HepG2 (cell line): ENCODE data around the gene NUP214. TPM values are rescaled to one million over a fixed set of nuclear protein-coding genes. Genes with fewer than 3 reads are reported as not detected.

Experiments used
- ATAC-seq: fragments of 200-7000 bp; cut with Tn5 transposase; 3 replicates; pipeline ENCODE4 v1.9.1; 2020; ENCODE audit warnings: mild to moderate bottlenecking, moderate library complexity
- BruUV-seq: library from RNA; stranded (reverse); fragments of 400-500 nt; replicated peaks from 2 replicates; lab custom pipeline; 2021; lab: Mats Ljungman, UMichigan
- CTCF ChIA-PET: fragments of 300-600 bp; formaldehyde crosslinking; extraction: SDS; loops from one replicate; lab custom pipeline; 2021; ENCODE audit warnings: low total read pairs, inconsistent platforms, low intra/inter-chr PET ratio; lab: Yijun Ruan, JAX
- POLR2A ChIA-PET: fragments of 350-600 bp; sonication (Branson Sonifier 250); formaldehyde crosslinking; loops from one replicate; lab custom pipeline; 2020; ENCODE audit warnings: antibody characterized with exemption, inconsistent platforms; lab: Yijun Ruan, JAX
- DNase-seq: peaks from one replicate; pipeline ENCODE4 v3.0.0-alpha.2; 2015; ENCODE audit warnings: low spot score
- FAIRE-seq: peaks from 3 replicates; lab custom pipeline; 2011; peaks lifted over from hg19 to GRCh38; lab: Jason Lieb, UNC
- H2AFZ ChIP-seq: one replicate; pipeline ENCODE4 v1.6.1; 2011; ENCODE audit warnings: low read length, inconsistent platforms
- H3K27ac ChIP-seq: fragments of 300-600 bp; 3 replicates; pipeline ENCODE4 v1.8.0; 2011; ENCODE audit warnings: mixed run types, mild to moderate bottlenecking, mixed read lengths, low read length, inconsistent platforms; ENCODE audit not compliant: insufficient read depth; ENCODE audit errors: extremely low read length
- H3K27me3 ChIP-seq, 2 experiments: fragments of 200-600 bp in 1 of 2; 2 replicates in 1 of 2; 3 replicates in 1 of 2; pipeline versions ENCODE4 v1.6.0 to v1.8.0; 2011; ENCODE audit warnings: low read length in 2 of 2, mild to moderate bottlenecking in 2 of 2, moderate library complexity in 2 of 2, inconsistent platforms in 1 of 2; ENCODE audit not compliant: insufficient read depth in 2 of 2, control insufficient read depth in 1 of 2
- H3K36me3 ChIP-seq, 2 experiments: fragments of 200-600 bp in 1 of 2; replicated peaks in 1 of 2; 2 replicates in 1 of 2; 3 replicates in 1 of 2; pipeline versions ENCODE4 v1.5.1 to v1.8.0; 2011; ENCODE audit warnings: low read length in 2 of 2, inconsistent platforms in 1 of 2; ENCODE audit not compliant: insufficient read depth in 2 of 2, control insufficient read depth in 1 of 2
- H3K4me1 ChIP-seq: 2 replicates; pipeline ENCODE4 v1.5.1; 2012; ENCODE audit warnings: low read length, inconsistent platforms; ENCODE audit not compliant: insufficient read depth
- H3K4me2 ChIP-seq: 2 replicates; pipeline ENCODE4 v1.6.0; 2011; ENCODE audit warnings: low read depth, low read length, inconsistent platforms
- H3K4me3 ChIP-seq, 3 experiments: fragments of 200-600 bp in 1 of 3; sonication (generic), shearing (Covaris generic) in 1 of 3; replicated peaks in 1 of 3; 2 replicates each; pipeline ENCODE4 v1.5.1; 2011 to 2016; ENCODE audit warnings: low read length in 3 of 3, inconsistent platforms in 2 of 3, low read depth in 2 of 3, mild to moderate bottlenecking in 2 of 3, control low read depth in 1 of 3, mixed read lengths in 1 of 3; ENCODE audit not compliant: insufficient read depth in 1 of 3
- H3K79me2 ChIP-seq: one replicate; pipeline ENCODE4 v1.6.1; 2011; ENCODE audit warnings: low read length, inconsistent platforms; ENCODE audit not compliant: insufficient read depth
- H3K9ac ChIP-seq: 2 replicates; pipeline ENCODE4 v1.6.0; 2011; ENCODE audit warnings: mild to moderate bottlenecking, low read depth, low read length, inconsistent platforms; ENCODE audit not compliant: insufficient read depth
- H3K9me3 ChIP-seq: 2 replicates; pipeline ENCODE4 v1.5.1; 2012; ENCODE audit warnings: mild to moderate bottlenecking, low read length
- H4K20me1 ChIP-seq: 2 replicates; pipeline ENCODE4 v1.6.0; 2011; ENCODE audit warnings: inconsistent platforms, mild to moderate bottlenecking, low read length, moderate library complexity; ENCODE audit not compliant: insufficient read depth
- ARID2 ChIP-seq: sonication (generic); formaldehyde crosslinking; IDR thresholded peaks from 2 replicates; pipeline ENCODE4 v1.8.1; 2022; ENCODE audit warnings: mild to moderate bottlenecking, missing genetic modification reagents, borderline replicate concordance
- ATF2 ChIP-seq: sonication (generic); formaldehyde crosslinking; IDR thresholded peaks from 2 replicates; pipeline ENCODE4 v1.4.0; 2020; ENCODE audit warnings: missing genetic modification reagents
- BCL6 ChIP-seq: IDR thresholded peaks from 2 replicates; pipeline ENCODE4 v1.6.1; 2016; ENCODE audit warnings: missing genetic modification reagents, missing compliant biosample characterization
- CREM ChIP-seq, 2 experiments: sonication (generic) in 1 of 2; formaldehyde crosslinking in 1 of 2; IDR thresholded peaks; 2 replicates each; pipeline versions ENCODE4 v1.4.0 to v1.6.1; 2016 to 2020; ENCODE audit warnings: antibody characterized with exemption in 1 of 2, mild to moderate bottlenecking in 1 of 2, missing genetic modification reagents in 1 of 2
- FOXO1 ChIP-seq: sonication (generic); formaldehyde crosslinking; IDR thresholded peaks from 2 replicates; pipeline ENCODE4 v1.4.0; 2020; ENCODE audit warnings: missing genetic modification reagents
- GATAD2A ChIP-seq: IDR thresholded peaks from 2 replicates; pipeline ENCODE4 v1.6.1; 2016
- GMEB2 ChIP-seq: IDR thresholded peaks from 2 replicates; pipeline ENCODE4 v1.6.1; 2016; ENCODE audit warnings: missing biosample characterization, missing genetic modification reagents, low read depth
- HDAC2 ChIP-seq: sonication (generic); formaldehyde crosslinking; IDR thresholded peaks from 2 replicates; pipeline ENCODE4 v1.4.0; 2020; ENCODE audit warnings: missing genetic modification reagents
- HNF4A ChIP-seq: sonication (generic); formaldehyde crosslinking; IDR thresholded peaks from 2 replicates; pipeline ENCODE4 v1.4.0; 2020; ENCODE audit warnings: missing genetic modification reagents
- JUNB ChIP-seq: sonication (generic); formaldehyde crosslinking; IDR thresholded peaks from 2 replicates; pipeline ENCODE4 v1.8.0; 2022; ENCODE audit warnings: missing genetic modification reagents, mild to moderate bottlenecking, borderline replicate concordance
- MAX ChIP-seq: IDR thresholded peaks from 2 replicates; pipeline ENCODE4 v1.6.1; 2012; ENCODE audit warnings: inconsistent platforms
- NFKBIZ ChIP-seq: IDR thresholded peaks from 2 replicates; pipeline ENCODE4 v1.6.1; 2018; ENCODE audit warnings: missing genetic modification reagents, missing compliant biosample characterization
- PATZ1 ChIP-seq: sonication (generic); formaldehyde crosslinking; IDR thresholded peaks from 2 replicates; pipeline ENCODE4 v1.4.0; 2020; ENCODE audit warnings: missing genetic modification reagents
- PHF21A ChIP-seq: sonication (generic); formaldehyde crosslinking; IDR thresholded peaks from 2 replicates; pipeline ENCODE4 v1.5.0; 2020; ENCODE audit warnings: mild to moderate bottlenecking, missing genetic modification reagents
- SAP130 ChIP-seq: IDR thresholded peaks from 2 replicates; pipeline ENCODE4 v1.6.1; 2016; ENCODE audit warnings: low read depth
- TSC22D2 ChIP-seq: sonication (generic); formaldehyde crosslinking; IDR thresholded peaks from 2 replicates; pipeline ENCODE4 v1.5.1; 2020; ENCODE audit warnings: missing genetic modification reagents, mild to moderate bottlenecking, borderline replicate concordance
- ZBTB7B ChIP-seq: sonication (generic); formaldehyde crosslinking; IDR thresholded peaks from 2 replicates; pipeline ENCODE4 v1.4.0; 2020; ENCODE audit warnings: missing genetic modification reagents
- ZFX ChIP-seq: sonication (generic); formaldehyde crosslinking; IDR thresholded peaks from 2 replicates; pipeline ENCODE4 v1.4.0; 2020; ENCODE audit warnings: mild to moderate bottlenecking, low read depth, missing genetic modification reagents, moderate library complexity
- ZNF253 ChIP-seq: sonication (generic); formaldehyde crosslinking; IDR thresholded peaks from 2 replicates; pipeline ENCODE4 v1.8.0; 2022; ENCODE audit warnings: mild to moderate bottlenecking, missing genetic modification reagents, borderline replicate concordance
- WGBS: methylation state at CpG from one replicate; pipeline ENCODE4 v1.1.6; 2017; ENCODE audit warnings: low lambda C conversion rate; 5-methylcytosine and 5-hydroxymethylcytosine counted together
- in situ Hi-C: cut with HindIII; loops from 2 replicates; pipeline ENCODE4 v1.10.0; 2017; ENCODE audit warnings: low pct_unique_long_range_greater_than_20kb; ENCODE audit not compliant: extremely low pct_ligation_motif_present
- intact Hi-C: fragments of 100-400 bp; cut with micrococcal nuclease; formaldehyde crosslinking; loops from one replicate; pipeline ENCODE4 v1.10.0; 2022; ENCODE audit not compliant: unreplicated experiment
- polyA plus RNA-seq, 8 experiments: library from polyadenylated mRNA; depleted of rRNA in 3 of 8; stranded (reverse) in 7 of 8; unstranded in 1 of 8; fragments of >200 nt; fragmentation: Illumina TruSeq in 4 of 8; extraction: Trizol in 4 of 8; gene quantifications; 2 replicates each; pipeline versions ENCODE4 v1.2.1 to v1.2.3, GENCODE V29; 2011 to 2016; ENCODE audit warnings: low read depth in 4 of 8, missing spikeins in 1 of 8, mixed read lengths in 1 of 8; ENCODE audit not compliant: insufficient read depth in 1 of 8
- total RNA-seq, 5 experiments: library from RNA; depleted of rRNA; stranded (reverse); fragments of >200 nt; fragmentation: Illumina TruSeq; extraction: Trizol; gene quantifications; 2 replicates each; pipeline ENCODE4 v1.2.3, GENCODE V29; 2016; ENCODE audit warnings: low read depth in 1 of 5
- TF ChIP-seq, protein P1 (sequence below): IDR thresholded peaks from 2 replicates; pipeline ENCODE4 v1.6.1; 2016; ENCODE audit warnings: low read depth, borderline replicate concordance

NUP214 gene
- total and polyA plus RNA-seq, 2 of the 13 experiments (the other 11 are each of a cell fraction or from before 2014, with no cell fraction given) = 8.4 to 16.0 TPM

- in situ Hi-C loops = no loop called here
- H4K20me1 ChIP-seq = no peaks in the 10 kb centered on the region
- ATAC-seq (peak; percentile 9; the same call in 1 of the 3 replicates), DNase-seq (peak; percentile 65), FAIRE-seq (peak; percentile 94)
- peak overlapping the region in 1 of 3 experiments; percentile 14; a peak in 2 of 6 replicates for H3K4me3 ChIP-seq
- POLR2A ChIA-PET = interaction anchor here (1.4 to 2.7 kb wide), 3 partner anchors 11 to 26 kb away, joined by 5 to 15 read pairs (median 6); partner anchors contain the start of gene AIF1L
- peaks cover 0 to 6% of the 10 kb centered on the region in 2 experiments; a peak in 2 of 5 replicates for H3K27me3 ChIP-seq
- peak overlapping the region; percentile 47 for H2AFZ ChIP-seq
- H3K9me3 ChIP-seq = no peaks in the 10 kb centered on the region
- peaks cover 1 to 12% of the 10 kb centered on the region in 2 experiments; a peak in 1 of 5 replicates for H3K36me3 ChIP-seq
- CTCF ChIA-PET = no interaction called here
- intact Hi-C loops = no loop called here
- H3K4me2 ChIP-seq = peak overlapping the region; percentile 57
- peaks cover 16% of the 10 kb centered on the region for H3K79me2 ChIP-seq
- H3K27ac ChIP-seq = peak overlapping the region; percentile 91
- no TSS peak for BruUV-seq
- peaks cover 52% of the 10 kb centered on the region for H3K4me1 ChIP-seq
- H3K9ac ChIP-seq = peak overlapping the region; percentile 39
- WGBS = 0% methylated on average over 2 of the region's 2 CpGs
- no peak for TF ChIP-seq JUNB (CRISPR knock-in tag)
- TF ChIP-seq CREM (IDR thresholded peaks at IDR 0.05) = 0 out of 2 replicates have a peak, but pooled peaks have one; percentile 18
- no peak for TF ChIP-seq CREM (CRISPR knock-in tag; IDR thresholded peaks at IDR 0.05)
- TF ChIP-seq NFKBIZ (CRISPR knock-in tag) = no peak
- 0 out of 2 replicates have a peak, but pooled peaks have one; percentile 19 for TF ChIP-seq BCL6 (CRISPR knock-in tag)
- 0 out of 2 replicates have a peak, but pooled peaks have one; percentile 49 for TF ChIP-seq ZBTB7B (CRISPR knock-in tag)
- TF ChIP-seq HNF4A (CRISPR knock-in tag) = peak; percentile 54
- TF ChIP-seq, protein P1, sequence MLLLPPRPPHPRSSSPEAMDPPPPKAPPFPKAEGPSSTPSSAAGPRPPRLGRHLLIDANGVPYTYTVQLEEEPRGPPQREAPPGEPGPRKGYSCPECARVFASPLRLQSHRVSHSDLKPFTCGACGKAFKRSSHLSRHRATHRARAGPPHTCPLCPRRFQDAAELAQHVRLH (CRISPR knock-in tag) = peak; percentile 36; the same call in 1 of the 2 replicates
- peak; percentile 52; the same call in 1 of the 2 replicates for TF ChIP-seq PHF21A
- TF ChIP-seq TSC22D2 (CRISPR knock-in tag) = 0 out of 2 replicates have a peak, but pooled peaks have one; percentile 20
- peak; percentile 31; the same call in 1 of the 2 replicates for TF ChIP-seq ATF2 (CRISPR knock-in tag)
- 0 out of 2 replicates have a peak, but pooled peaks have one; percentile 34 for TF ChIP-seq ARID2 (CRISPR knock-in tag)
- no peak for TF ChIP-seq ZNF253 (CRISPR knock-in tag)
- TF ChIP-seq MAX = peak; percentile 58
- no peak for TF ChIP-seq GMEB2
- peak; percentile 54; the same call in 1 of the 2 replicates for TF ChIP-seq GATAD2A (CRISPR knock-in tag)
- peak; percentile 66; the same call in 1 of the 2 replicates for TF ChIP-seq ZFX (CRISPR knock-in tag)
- TF ChIP-seq HDAC2 = peak; percentile 26; the same call in 1 of the 2 replicates
- TF ChIP-seq PATZ1 (CRISPR knock-in tag) = peak; percentile 52
- 0 out of 2 replicates have a peak, but pooled peaks have one; percentile 48 for TF ChIP-seq FOXO1 (CRISPR knock-in tag)
- peak; percentile 38; the same call in 1 of the 2 replicates for TF ChIP-seq SAP130 (CRISPR knock-in tag)
These were observed 3.2 kb upstream of the NUP214 start for GRCh38 chr9:131122158-131122557.
